GM06990 (cell line): Measurements from ENCODE around the gene DHDDS.

Source experiments
- DNase-seq: peaks from one replicate; pipeline ENCODE4 v3.0.0-alpha.2; 2011; ENCODE audit not compliant: insufficient read length; ENCODE audit errors: extremely low read depth
- H3K27me3 ChIP-seq: replicated peaks from 2 replicates; pipeline ENCODE4 v1.6.0; 2011; ENCODE audit warnings: low read length; ENCODE audit not compliant: control insufficient read depth, insufficient read depth
- H3K36me3 ChIP-seq: 2 replicates; pipeline ENCODE4 v1.5.1; 2011; ENCODE audit warnings: low read length; ENCODE audit not compliant: control insufficient read depth, insufficient read depth
- H3K4me3 ChIP-seq: replicated peaks from 2 replicates; pipeline ENCODE4 v1.5.1; 2011; ENCODE audit warnings: low read depth, mild to moderate bottlenecking, control low read depth, low read length
- CTCF ChIP-seq: IDR thresholded peaks from 2 replicates; pipeline ENCODE4 v1.5.1; 2011; ENCODE audit warnings: low read length, control low read depth, mild to moderate bottlenecking, inconsistent platforms; ENCODE audit not compliant: insufficient read depth, poor library complexity, severe bottlenecking

Gene DHDDS

GRCh38 chr1:26450908-26451307, 18.8 kb downstream of the DHDDS start:
- Histone ChIP-seq H3K4me3 (no peak overlapping the region), H3K27me3 (no peaks in the 10 kb centered on the region), H3K36me3 (peaks cover 14% of the 10 kb centered on the region)
- no peak for TF ChIP-seq CTCF
- DNase-seq: no peak

GRCh38 chr1:26452459-26453183, 20.5 kb downstream of the DHDDS start:
- DNase-seq: no peak
- no peak for TF ChIP-seq CTCF
- Histone ChIP-seq H3K27me3 (no peaks in the 10 kb centered on the region), H3K4me3 (no peak overlapping the region), H3K36me3 (peaks cover 8% of the 10 kb centered on the region)

GRCh38 chr1:26459148-26459547, 27.0 kb downstream of the DHDDS start:
- Histone ChIP-seq H3K36me3 (peaks cover 4% of the 10 kb centered on the region), H3K4me3 (no peak overlapping the region), H3K27me3 (no peaks in the 10 kb centered on the region)
- TF ChIP-seq CTCF: no peak
- DNase-seq: no peak

GRCh38 chr1:26459573-26460031, 27.5 kb downstream of the DHDDS start:
- H3K27me3 ChIP-seq: no peaks in the 10 kb centered on the region
- TF ChIP-seq CTCF: no peak
- no peak overlapping the region for H3K4me3 ChIP-seq
- no peak for DNase-seq
- H3K36me3 ChIP-seq: peaks cover 6% of the 10 kb centered on the region

GRCh38 chr1:26468911-26469310, 36.8 kb downstream of the DHDDS start:
- TF ChIP-seq CTCF: no peak
- Histone ChIP-seq H3K27me3 (no peaks in the 10 kb centered on the region), H3K4me3 (no peak overlapping the region), H3K36me3 (peaks cover 26% of the 10 kb centered on the region)
- no peak for DNase-seq

- no peak for TF ChIP-seq CTCF
- no peak for DNase-seq
- Histone ChIP-seq H3K27me3 (no peaks in the 10 kb centered on the region), H3K36me3 (peaks cover 28% of the 10 kb centered on the region), H3K4me3 (no peak overlapping the region)
Observed at GRCh38 chr1:26469558-26469957, 37.4 kb downstream of the DHDDS start.
